Measurements from ENCODE around the gene PAQR7.

DNA sequence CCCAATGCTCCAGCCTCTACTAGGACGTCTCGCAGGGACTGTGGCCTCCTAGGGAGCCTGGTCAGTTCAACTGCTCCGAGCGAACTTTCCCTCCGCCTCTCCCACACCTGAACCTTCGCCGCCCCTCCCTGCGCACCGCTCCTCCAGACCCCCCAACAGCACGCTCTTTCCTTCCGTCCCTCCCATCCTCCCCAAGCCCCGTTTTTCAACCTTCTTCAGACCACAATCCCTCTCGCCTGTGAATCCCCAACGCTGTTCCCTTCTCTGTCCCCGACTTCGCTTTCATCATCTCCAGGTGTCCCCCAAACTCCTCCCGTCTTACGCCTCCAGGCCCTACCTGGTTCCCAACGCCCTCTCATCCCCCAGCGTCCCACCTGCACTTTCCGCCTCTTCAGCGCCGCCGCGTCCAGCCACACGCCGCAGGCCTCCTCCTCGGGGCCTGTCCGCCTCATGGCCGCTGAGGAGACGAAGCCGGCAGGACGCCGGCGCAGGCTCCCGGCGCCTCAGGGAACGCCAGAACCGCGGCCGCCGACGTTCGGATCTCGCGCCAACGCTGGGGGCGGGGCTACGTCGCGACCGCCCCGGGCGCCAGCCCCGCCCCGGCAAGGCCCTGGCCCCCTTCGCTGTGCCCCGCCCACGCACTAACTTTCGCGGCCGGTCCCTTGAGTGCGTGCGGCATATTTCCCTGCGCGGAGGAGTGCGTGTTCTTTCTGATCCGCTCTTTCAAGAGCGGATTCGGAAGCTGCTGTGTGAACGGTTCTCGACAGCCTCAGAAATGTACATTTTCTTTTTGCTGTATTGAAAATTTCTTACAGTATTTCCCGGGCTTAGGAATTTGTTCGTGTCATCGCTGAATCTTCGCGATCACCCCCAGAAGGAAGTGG is 16.4 kb downstream of the PAQR7 start, which contains the start of gene AUNIP:
- TF ChIP-seq, protein P1, sequence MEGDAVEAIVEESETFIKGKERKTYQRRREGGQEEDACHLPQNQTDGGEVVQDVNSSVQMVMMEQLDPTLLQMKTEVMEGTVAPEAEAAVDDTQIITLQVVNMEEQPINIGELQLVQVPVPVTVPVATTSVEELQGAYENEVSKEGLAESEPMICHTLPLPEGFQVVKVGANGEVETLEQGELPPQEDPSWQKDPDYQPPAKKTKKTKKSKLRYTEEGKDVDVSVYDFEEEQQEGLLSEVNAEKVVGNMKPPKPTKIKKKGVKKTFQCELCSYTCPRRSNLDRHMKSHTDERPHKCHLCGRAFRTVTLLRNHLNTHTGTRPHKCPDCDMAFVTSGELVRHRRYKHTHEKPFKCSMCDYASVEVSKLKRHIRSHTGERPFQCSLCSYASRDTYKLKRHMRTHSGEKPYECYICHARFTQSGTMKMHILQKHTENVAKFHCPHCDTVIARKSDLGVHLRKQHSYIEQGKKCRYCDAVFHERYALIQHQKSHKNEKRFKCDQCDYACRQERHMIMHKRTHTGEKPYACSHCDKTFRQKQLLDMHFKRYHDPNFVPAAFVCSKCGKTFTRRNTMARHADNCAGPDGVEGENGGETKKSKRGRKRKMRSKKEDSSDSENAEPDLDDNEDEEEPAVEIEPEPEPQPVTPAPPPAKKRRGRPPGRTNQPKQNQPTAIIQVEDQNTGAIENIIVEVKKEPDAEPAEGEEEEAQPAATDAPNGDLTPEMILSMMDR (IDR thresholded peaks at IDR 0.05; ENCODE audit: insufficient read depth, low read depth, low read length): no peak
- no peak for TF ChIP-seq EZH2 (IDR thresholded peaks at IDR 0.05; ENCODE audit: insufficient read depth, low read length)

Measured in astrocyte (in vitro differentiated cells and primary cell).